GM12878 (cell line): ENCODE measurements around the gene TTC23. TPM values are rescaled to one million over a fixed set of nuclear protein-coding genes. Genes with fewer than 3 reads are reported as not detected.
A peak's percentile ranks its signal among the peaks of the same experiment; 100 is the strongest.

Source experiments
- ATF7 ChIP-seq: fragments of 450-650 bp; IDR thresholded peaks from 2 replicates; pipeline ENCODE4 v1.6.1; 2016; ENCODE audit warnings: low read depth, mild to moderate bottlenecking
- ETV6 ChIP-seq, 2 experiments: fragments of 450-650 bp in 1 of 2; IDR thresholded peaks in 1 of 2; conservative IDR thresholded peaks in 1 of 2; 2 replicates each; pipeline ENCODE4 v1.6.1; 2014; ENCODE audit warnings: antibody characterized with exemption in 1 of 2, borderline replicate concordance in 1 of 2, low read depth in 1 of 2, mild to moderate bottlenecking in 1 of 2, moderate library complexity in 1 of 2
- HDAC2 ChIP-seq: fragments of 200-600 bp; sonication (generic); IDR thresholded peaks from 2 replicates; pipeline ENCODE4 v1.6.1; 2017
- KLF5 ChIP-seq: fragments of 450-650 bp; IDR thresholded peaks from 2 replicates; pipeline ENCODE4 v1.6.1; 2014; ENCODE audit warnings: mild to moderate bottlenecking; ENCODE audit not compliant: partially characterized antibody
- RFX5 ChIP-seq: IDR thresholded peaks from 2 replicates; pipeline ENCODE4 v1.6.1; 2011; ENCODE audit warnings: low read depth, low read length, improper control_type of control experiment
- SIX5 ChIP-seq: IDR thresholded peaks from 2 replicates; pipeline ENCODE4 v1.6.1; 2011; ENCODE audit warnings: mild to moderate bottlenecking, low read depth, low read length, moderate library complexity; ENCODE audit not compliant: severe bottlenecking
- SMC3 ChIP-seq: IDR thresholded peaks from 2 replicates; pipeline ENCODE4 v1.6.1; 2011; ENCODE audit warnings: low read length, improper control_type of control experiment, borderline replicate concordance
- polyA plus RNA-seq, 11 experiments: library from polyadenylated mRNA; depleted of rRNA in 4 of 11; unstranded in 6 of 11; stranded (reverse) in 5 of 11; fragments of >200 nt; fragmentation: Nextera tagmentation in 4 of 11; fragmentation: Illumina TruSeq in 1 of 11; extraction: Ambion mirVana in 4 of 11; extraction: Trizol in 1 of 11; gene quantifications; 1 replicate in 1 of 11; 2 replicates in 10 of 11; pipeline versions ENCODE4 v1.2.1 to v1.2.3, GENCODE V29; 2011 to 2016; ENCODE audit warnings: inconsistent platforms in 2 of 11, missing spikeins in 2 of 11, low read depth in 1 of 11
- total RNA-seq, 4 experiments: library from RNA; depleted of rRNA in 3 of 4; stranded (reverse); fragments of >200 nt in 3 of 4; fragmentation: Illumina TruSeq in 1 of 4; extraction: Trizol in 1 of 4; gene quantifications; 2 replicates each; pipeline versions ENCODE4 v1.2.1 to v1.2.3, GENCODE V29; 2013 to 2021
- TF ChIP-seq, protein P1 (sequence below): IDR thresholded peaks from 2 replicates; pipeline ENCODE4 v1.6.1; 2011; ENCODE audit warnings: mild to moderate bottlenecking, low read depth, low read length, moderate library complexity; ENCODE audit not compliant: insufficient replicate concordance
- TF ChIP-seq, protein P2 (sequence below): fragments of 450-650 bp; IDR thresholded peaks from 2 replicates; pipeline ENCODE4 v1.6.1; 2017; ENCODE audit warnings: low read depth, mild to moderate bottlenecking, moderate library complexity
- TF ChIP-seq, protein P3 (sequence below): fragments of 450-650 bp; IDR thresholded peaks from 2 replicates; pipeline ENCODE4 v1.6.1; 2017; ENCODE audit warnings: mild to moderate bottlenecking, moderate library complexity
- TF ChIP-seq, protein P4 (sequence below): fragments of 450-650 bp; IDR thresholded peaks from 2 replicates; pipeline ENCODE4 v1.6.1; 2018; ENCODE audit warnings: mild to moderate bottlenecking, low read depth, moderate library complexity; ENCODE audit not compliant: partially characterized antibody
- TF ChIP-seq, protein P5 (sequence below): IDR thresholded peaks from 2 replicates; pipeline ENCODE4 v1.6.1; 2011; ENCODE audit warnings: borderline replicate concordance, low read depth, mild to moderate bottlenecking, moderate library complexity, mixed read lengths, low read length; ENCODE audit not compliant: insufficient read depth; ENCODE audit errors: extremely low read length
- TF ChIP-seq, protein P6 (sequence below): fragments of 450-650 bp; IDR thresholded peaks from 2 replicates; pipeline ENCODE4 v1.6.1; 2014; ENCODE audit warnings: mild to moderate bottlenecking
- TF ChIP-seq, protein P7 (sequence below): IDR thresholded peaks from 2 replicates; pipeline ENCODE4 v1.6.1; 2012; ENCODE audit warnings: low read length, inconsistent platforms

Gene TTC23
- total and polyA plus RNA-seq, 10 of the 15 experiments (the other 5 are each of a cell fraction or from before 2014, with no cell fraction given), result 1.2 to 9.0 (median 6.5) TPM

DNA sequence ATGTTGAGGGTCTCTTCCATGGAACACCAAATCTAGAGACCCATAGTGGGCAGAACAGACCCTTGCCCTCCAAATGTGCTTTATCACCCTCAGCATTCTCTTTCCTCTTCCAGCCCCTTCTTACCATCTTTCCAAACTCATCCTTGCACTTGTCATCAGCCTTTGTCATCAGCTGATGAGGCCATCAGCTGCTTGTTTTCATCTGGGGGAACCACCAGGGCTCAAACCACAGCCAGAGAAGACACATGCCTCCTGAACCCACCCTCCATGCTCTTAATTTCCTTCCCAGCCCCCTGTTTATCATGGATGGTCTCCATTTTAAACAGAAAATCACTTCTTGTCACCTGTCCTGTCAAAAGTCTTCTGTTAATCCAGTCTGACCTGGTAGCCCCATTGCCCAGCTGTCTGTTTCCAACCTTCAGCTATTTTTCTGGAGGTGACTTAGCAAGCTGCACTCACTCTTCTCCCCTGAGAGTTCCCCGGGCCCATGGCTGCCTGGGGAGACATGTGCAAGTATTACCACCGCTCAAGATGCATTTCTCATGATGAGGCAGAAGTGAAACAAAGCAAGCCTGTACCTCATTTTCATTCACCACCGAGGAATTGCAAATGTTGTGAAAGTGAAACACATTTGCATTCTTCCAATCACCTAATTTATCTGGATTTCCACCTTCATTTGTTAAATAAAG lies 159.2 kb downstream of the TTC23 start (continued):
- TF ChIP-seq, protein P1, sequence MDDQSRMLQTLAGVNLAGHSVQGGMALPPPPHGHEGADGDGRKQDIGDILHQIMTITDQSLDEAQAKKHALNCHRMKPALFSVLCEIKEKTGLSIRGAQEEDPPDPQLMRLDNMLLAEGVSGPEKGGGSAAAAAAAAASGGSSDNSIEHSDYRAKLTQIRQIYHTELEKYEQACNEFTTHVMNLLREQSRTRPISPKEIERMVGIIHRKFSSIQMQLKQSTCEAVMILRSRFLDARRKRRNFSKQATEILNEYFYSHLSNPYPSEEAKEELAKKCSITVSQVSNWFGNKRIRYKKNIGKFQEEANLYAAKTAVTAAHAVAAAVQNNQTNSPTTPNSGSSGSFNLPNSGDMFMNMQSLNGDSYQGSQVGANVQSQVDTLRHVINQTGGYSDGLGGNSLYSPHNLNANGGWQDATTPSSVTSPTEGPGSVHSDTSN, result peak; percentile 35
- TF ChIP-seq ATF7 (peak; percentile 83), ETV6 (conservative IDR thresholded peaks at IDR 0.05 in 1 of 2, IDR thresholded peaks at IDR 0.05 in 1 of 2; ENCODE audit: borderline replicate concordance in 1 of 2, low read depth in 1 of 2) (no peak), SMC3 (peak; percentile 14; the same call in 1 of the 2 replicates), HDAC2 (no peak), SIX5 (no peak), RFX5 (no peak), KLF5 (no peak)
- TF ChIP-seq, protein P2, sequence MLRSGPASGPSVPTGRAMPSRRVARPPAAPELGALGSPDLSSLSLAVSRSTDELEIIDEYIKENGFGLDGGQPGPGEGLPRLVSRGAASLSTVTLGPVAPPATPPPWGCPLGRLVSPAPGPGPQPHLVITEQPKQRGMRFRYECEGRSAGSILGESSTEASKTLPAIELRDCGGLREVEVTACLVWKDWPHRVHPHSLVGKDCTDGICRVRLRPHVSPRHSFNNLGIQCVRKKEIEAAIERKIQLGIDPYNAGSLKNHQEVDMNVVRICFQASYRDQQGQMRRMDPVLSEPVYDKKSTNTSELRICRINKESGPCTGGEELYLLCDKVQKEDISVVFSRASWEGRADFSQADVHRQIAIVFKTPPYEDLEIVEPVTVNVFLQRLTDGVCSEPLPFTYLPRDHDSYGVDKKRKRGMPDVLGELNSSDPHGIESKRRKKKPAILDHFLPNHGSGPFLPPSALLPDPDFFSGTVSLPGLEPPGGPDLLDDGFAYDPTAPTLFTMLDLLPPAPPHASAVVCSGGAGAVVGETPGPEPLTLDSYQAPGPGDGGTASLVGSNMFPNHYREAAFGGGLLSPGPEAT, result peak; percentile 89
- TF ChIP-seq, protein P3, sequence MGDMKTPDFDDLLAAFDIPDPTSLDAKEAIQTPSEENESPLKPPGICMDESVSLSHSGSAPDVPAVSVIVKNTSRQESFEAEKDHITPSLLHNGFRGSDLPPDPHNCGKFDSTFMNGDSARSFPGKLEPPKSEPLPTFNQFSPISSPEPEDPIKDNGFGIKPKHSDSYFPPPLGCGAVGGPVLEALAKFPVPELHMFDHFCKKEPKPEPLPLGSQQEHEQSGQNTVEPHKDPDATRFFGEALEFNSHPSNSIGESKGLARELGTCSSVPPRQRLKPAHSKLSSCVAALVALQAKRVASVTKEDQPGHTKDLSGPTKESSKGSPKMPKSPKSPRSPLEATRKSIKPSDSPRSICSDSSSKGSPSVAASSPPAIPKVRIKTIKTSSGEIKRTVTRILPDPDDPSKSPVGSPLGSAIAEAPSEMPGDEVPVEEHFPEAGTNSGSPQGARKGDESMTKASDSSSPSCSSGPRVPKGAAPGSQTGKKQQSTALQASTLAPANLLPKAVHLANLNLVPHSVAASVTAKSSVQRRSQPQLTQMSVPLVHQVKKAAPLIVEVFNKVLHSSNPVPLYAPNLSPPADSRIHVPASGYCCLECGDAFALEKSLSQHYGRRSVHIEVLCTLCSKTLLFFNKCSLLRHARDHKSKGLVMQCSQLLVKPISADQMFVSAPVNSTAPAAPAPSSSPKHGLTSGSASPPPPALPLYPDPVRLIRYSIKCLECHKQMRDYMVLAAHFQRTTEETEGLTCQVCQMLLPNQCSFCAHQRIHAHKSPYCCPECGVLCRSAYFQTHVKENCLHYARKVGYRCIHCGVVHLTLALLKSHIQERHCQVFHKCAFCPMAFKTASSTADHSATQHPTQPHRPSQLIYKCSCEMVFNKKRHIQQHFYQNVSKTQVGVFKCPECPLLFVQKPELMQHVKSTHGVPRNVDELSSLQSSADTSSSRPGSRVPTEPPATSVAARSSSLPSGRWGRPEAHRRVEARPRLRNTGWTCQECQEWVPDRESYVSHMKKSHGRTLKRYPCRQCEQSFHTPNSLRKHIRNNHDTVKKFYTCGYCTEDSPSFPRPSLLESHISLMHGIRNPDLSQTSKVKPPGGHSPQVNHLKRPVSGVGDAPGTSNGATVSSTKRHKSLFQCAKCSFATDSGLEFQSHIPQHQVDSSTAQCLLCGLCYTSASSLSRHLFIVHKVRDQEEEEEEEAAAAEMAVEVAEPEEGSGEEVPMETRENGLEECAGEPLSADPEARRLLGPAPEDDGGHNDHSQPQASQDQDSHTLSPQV, result no peak
- TF ChIP-seq, protein P4, sequence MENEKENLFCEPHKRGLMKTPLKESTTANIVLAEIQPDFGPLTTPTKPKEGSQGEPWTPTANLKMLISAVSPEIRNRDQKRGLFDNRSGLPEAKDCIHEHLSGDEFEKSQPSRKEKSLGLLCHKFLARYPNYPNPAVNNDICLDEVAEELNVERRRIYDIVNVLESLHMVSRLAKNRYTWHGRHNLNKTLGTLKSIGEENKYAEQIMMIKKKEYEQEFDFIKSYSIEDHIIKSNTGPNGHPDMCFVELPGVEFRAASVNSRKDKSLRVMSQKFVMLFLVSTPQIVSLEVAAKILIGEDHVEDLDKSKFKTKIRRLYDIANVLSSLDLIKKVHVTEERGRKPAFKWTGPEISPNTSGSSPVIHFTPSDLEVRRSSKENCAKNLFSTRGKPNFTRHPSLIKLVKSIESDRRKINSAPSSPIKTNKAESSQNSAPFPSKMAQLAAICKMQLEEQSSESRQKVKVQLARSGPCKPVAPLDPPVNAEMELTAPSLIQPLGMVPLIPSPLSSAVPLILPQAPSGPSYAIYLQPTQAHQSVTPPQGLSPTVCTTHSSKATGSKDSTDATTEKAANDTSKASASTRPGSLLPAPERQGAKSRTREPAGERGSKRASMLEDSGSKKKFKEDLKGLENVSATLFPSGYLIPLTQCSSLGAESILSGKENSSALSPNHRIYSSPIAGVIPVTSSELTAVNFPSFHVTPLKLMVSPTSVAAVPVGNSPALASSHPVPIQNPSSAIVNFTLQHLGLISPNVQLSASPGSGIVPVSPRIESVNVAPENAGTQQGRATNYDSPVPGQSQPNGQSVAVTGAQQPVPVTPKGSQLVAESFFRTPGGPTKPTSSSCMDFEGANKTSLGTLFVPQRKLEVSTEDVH, result no peak
- TF ChIP-seq, protein P5, sequence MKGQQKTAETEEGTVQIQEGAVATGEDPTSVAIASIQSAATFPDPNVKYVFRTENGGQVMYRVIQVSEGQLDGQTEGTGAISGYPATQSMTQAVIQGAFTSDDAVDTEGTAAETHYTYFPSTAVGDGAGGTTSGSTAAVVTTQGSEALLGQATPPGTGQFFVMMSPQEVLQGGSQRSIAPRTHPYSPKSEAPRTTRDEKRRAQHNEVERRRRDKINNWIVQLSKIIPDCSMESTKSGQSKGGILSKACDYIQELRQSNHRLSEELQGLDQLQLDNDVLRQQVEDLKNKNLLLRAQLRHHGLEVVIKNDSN, result no peak
- TF ChIP-seq, protein P6, sequence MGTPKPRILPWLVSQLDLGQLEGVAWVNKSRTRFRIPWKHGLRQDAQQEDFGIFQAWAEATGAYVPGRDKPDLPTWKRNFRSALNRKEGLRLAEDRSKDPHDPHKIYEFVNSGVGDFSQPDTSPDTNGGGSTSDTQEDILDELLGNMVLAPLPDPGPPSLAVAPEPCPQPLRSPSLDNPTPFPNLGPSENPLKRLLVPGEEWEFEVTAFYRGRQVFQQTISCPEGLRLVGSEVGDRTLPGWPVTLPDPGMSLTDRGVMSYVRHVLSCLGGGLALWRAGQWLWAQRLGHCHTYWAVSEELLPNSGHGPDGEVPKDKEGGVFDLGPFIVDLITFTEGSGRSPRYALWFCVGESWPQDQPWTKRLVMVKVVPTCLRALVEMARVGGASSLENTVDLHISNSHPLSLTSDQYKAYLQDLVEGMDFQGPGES, result no peak
- TF ChIP-seq, protein P7, sequence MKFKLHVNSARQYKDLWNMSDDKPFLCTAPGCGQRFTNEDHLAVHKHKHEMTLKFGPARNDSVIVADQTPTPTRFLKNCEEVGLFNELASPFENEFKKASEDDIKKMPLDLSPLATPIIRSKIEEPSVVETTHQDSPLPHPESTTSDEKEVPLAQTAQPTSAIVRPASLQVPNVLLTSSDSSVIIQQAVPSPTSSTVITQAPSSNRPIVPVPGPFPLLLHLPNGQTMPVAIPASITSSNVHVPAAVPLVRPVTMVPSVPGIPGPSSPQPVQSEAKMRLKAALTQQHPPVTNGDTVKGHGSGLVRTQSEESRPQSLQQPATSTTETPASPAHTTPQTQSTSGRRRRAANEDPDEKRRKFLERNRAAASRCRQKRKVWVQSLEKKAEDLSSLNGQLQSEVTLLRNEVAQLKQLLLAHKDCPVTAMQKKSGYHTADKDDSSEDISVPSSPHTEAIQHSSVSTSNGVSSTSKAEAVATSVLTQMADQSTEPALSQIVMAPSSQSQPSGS, result peak; percentile 67
